ENCODE data around the gene CAPZA2.
"Not testable (repeated sequence)": the region's sequence is repeated elsewhere in the genome, so short reads cannot be mapped to it uniquely, and the experiment has no call there.

Gene CAPZA2

DNA sequence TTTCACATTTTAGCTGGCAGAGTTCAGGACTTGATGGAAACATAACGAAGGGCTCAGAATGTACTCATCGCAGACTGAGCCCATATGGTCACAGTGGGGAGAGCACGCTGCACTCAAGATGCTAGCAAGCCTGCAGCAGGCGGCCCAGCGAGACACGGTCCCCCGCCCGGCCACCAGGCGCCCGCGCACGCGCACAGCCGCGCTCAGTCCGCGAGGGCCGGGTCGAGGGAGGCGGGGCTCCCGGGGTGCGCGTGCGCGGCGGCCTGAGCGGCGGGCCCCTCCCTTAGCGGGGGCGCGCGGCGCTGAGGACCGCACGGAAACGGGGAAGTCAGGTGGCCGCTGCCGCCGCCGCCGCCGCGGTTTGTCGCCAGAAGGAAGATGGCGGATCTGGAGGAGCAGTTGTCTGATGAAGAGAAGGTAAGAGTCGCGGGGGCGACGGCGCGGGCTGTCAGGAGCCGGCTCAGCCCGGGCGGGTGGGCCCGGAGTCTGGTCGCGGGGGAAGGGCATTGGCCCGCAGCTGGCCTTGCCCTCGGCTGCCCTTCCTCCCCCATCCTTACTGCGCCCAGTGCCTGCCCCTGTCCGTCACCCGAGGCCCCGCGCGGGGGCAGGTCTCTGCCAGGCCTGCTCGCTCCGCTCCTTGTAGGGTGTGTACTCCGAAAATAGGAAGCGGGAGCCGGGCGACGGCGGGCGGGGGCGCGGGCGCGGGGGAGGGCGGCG, at the start of gene CAPZA2:
Gene CAPZA2, plus strand, starts transcription at position 354 of the 717 bp plus-strand sequence. Its CDS starts 25 bp downstream, at position 379.
- peak; percentile 92 for DNase-seq

DNA sequence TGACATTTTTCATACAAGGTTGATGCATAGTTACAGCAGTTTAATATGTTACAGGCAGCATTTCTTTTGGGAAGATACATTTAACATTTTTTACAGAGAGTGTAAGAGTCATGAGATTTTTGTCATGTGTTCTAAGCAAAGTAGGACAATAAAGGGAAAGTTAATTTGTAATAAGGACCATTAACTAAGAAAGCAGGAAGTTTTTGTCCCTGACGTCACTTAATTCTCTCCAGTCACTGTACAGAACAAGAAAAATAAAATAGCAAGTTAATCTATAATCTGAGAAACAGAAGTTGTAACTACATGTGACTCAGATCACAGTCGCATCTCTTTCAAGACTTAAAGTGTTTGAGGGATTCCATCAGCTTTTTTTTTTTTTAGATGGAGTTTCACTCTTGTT, 49.5 kb upstream of the CAPZA2 start:
- no peak for DNase-seq

DNA sequence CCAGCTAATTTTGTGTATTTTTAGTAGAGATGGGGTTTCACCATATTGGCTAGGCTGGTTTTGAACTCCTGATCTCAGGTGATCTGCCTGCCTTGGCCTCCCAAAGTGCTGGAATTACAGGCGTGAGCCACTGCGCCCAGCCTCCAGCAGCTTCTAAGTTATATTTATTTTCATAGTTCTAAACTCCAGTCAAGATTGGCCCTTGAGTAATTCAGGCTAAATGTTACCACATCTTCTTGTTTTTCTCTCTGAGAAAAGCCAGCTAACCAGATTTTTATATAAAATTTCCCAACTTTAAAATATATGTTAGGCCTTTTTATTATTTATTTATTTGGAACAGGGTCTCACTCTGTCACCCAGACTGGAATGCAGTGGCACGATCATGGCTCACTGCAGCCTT, 49.0 kb upstream of the CAPZA2 start:
- not testable (repeated sequence) for DNase-seq

DNA sequence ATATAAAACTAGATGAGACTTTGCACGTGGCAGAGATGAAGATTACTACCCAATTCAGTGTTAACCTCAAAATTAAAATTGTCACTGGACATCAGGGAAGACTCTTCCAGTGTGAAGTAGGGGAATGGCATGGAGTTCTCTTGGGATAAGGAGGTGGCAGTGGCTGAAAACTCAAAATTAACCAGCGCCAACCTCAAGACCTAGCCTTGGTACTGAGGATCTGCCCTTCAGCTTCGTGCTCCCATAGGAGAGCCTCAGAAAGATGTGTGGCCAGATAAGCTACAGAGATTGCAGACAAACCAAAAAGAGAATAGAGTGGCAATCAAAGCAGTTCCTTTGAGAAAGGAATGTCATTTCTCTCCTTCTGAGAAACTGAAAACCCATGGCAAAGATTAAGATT, 47.3 kb upstream of the CAPZA2 start:
- no peak for DNase-seq

DNA sequence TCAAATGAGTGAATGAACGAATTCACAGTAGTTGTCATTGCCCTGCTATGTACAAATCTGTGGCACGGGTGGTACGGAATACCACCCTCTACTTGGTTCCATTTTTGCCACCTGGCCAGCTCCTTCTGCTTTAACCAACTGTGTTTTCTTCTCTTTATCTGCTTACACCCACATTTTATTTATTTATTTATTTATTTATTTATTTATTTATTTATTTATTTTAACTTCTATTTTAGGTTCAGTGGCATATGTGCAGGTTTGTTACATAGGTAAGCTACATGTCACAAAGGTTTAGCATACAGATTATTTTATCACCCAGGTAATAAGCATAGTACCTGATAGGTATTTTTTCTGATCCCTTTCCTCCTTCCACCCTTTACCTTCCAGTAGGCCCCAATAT, 42.2 kb upstream of the CAPZA2 start:
- no peak for DNase-seq

DNA sequence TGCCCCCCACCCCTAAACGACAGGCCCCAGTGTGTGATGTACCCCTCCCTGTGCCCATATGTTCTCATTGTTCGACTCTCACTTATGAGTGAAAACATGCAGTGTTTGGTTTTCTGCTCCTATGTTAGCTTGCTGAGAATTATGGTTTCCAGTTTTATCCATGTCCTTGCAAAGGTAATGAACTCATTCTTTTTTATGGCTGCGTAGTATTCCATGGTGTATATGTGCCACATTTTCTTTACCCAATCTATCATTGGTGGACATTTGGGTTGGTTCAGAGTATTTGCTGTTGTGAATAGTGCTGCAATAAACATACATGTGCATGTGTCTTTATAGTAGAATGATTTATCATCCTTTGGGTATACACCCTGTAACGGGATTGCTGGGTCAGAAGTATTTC, 40.7 kb upstream of the CAPZA2 start:
- DNase-seq, result not testable (repeated sequence)

DNA sequence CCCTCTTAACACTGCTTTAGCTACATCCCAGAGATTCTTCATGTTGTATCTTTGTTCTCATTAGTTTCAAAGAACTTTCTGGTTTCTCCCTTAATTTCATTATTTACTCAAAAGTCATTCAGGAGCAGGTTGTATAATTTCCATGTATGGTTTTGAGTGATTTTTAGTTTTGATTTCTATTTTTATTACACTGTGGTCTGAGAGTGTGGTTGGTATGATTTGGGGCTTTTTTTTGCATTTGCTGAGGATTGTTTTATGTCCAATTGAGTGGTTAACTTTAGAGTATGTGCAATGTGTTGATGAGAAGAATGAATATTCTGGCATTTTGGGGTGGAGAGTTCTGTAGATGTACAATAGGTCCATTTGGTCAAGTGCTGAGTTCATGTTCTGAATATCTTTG, 37.9 kb upstream of the CAPZA2 start:
- no peak for DNase-seq

DNA sequence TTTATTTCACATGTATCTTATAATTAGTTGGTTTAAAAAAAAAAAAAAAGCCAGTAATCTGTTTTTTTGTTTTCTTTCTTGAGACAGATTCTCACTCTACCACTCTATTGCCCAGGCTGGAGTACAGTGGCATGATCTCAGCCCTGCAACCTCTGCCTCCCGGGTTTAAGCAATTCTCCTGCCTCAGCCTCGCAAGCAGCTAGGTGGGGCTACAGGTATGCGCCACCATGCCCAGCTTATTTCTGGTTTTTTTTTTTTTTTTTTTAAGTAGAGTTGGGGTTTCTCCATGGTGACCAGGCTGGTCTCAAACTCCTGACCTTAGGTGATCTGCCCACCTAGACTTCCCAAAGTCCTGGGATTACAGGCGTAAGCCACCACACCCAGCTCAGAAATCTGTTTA, 34.1 kb upstream of the CAPZA2 start:
- no peak for DNase-seq

DNA sequence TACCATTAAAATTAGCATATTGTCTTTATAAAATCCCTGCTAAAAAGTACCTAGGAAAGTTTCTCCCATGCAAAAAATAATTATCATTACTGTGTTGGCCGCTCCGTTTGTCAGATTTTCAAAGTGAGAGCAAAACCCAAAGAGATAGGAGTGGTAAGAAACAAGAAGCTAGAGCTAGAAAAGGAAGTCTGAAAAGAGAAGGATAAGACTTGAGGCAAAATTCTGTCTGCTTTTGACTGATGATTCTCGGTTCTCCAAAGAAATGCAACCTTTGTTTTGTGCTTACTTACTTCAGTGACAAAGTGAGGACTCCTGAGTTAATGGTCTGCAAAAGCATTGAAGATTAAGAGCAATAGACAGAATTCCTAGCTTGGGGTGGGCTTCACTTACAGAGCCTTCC, 33.3 kb upstream of the CAPZA2 start:
- no peak for DNase-seq

DNA sequence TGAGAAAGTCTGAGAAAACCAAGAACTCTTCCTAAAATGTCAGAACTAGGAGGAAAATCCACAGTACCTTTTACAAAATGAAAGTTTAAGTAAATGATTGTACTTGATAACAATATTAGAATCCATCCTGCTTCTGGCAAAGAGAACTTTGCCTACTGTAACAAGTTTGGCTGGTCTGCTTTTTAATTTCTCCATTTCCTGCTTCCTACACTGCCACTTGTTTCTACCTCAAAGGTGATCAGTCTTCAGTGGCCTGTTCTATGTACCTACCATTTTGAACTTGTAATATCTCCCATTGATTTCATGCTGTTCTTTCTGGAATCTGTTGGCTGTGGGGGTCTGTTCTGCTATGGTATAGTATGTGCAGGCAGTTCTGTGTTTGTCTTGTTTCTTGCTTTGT, 32.9 kb upstream of the CAPZA2 start:
- no peak for DNase-seq

DNA sequence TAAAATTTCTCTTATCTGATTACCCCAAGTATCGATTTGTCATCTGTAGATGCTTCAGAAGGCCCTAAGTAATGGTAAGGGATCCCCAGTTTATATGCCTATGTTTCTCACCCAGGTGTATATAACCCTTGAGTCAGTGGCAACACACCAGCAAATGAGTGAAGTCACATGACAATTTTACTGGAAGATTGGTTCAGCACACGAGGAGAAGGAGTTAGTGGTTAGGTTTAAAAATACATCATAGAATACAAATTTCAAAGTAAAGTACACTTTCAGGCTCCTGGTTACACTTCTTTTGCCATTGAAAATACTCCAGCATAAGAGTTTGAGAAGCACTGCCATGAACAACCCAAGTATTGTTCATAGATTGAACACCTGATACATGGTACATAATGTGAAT, 29.7 kb upstream of the CAPZA2 start:
- DNase-seq, result no peak

DNA sequence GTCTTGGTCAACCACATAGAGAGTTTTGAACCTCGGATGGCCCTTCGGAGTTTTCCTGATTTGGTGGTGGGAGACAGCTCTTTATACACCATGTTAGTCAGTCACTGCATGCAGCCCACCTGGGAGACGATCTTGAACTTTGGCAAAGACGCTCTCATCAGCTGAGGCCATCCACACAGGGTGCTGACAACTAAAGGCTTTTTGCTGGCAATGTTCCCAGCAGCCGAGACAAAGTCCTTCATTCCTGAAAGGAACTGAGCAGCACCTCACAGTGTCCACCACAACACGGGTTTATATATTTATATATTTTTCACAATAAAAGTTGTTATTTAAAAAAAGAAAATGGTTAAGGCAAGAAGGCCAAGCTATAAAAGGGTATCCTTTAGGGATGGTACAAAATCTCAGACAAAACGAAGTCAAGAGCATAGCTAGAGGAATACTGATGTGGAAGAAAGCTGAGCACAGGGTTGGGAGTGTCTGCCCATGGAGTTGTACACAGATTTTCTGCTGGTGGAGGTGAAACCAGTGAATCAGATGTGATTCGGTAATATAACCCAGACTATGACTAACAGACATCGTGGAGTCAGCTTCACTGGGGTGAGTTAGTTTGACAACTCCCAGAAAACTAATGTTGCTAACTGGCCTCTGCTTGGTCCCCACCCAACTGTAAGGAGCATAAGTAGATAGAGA, 27.4 kb upstream of the CAPZA2 start:
- DNase-seq, result no peak

DNA sequence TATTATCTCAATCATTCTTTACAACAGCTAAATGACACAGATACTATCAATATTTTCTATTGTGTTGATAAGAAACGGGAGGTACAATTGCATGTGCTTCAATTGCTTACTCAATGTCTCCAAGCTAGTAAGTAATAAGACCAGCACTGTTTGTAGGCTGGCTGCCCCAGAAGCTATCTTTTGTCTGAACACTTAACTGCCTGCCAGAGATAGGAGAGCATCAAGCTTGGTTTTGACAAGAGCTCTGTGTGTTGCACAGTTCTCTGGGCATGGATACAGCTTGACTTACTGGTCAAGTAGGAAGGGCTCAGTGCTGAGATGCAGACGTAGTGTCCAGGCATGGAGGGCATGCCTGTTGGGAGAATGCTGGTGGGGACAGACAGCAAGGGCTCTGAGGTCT, 26.3 kb upstream of the CAPZA2 start:
- no peak for DNase-seq

DNA sequence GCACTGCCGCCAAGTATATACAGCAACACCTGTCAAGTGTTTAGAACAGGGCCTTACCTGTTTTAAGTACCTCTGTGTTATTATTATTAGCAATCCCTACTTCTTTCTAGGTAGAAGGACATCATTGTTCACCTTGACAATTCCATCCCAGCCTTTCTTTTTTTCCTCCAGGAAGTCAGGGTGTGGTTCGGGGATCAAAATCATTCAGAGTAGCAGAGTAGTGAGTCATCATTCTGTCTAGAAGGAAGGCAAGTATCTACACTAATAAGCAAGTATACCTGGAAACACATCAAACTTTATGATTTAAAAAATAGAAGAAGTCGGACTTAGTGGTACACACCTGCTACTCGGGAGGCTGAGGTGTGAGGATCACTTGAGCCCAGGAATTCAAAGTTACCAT, 25.5 kb upstream of the CAPZA2 start:
- no peak for DNase-seq

DNA sequence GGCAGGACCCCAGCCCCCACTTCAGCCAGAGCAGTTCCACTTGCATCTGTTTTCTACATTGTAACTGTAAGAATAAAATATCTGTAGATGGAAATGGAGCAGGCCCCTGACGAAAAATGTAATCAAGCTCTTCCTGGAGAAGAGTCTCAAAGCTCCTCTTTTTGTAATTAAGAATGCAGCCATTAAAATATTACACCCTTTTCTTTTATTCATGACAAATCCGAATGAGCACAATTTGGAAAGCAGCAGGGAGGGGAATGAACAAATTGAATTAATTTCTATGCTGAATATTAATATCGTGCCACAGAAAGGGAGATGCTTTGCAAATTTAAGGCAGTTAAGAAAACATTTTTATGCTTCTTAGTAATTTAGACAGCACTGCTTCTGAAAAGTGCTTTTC, 24.8 kb upstream of the CAPZA2 start:
- no peak for DNase-seq

DNA sequence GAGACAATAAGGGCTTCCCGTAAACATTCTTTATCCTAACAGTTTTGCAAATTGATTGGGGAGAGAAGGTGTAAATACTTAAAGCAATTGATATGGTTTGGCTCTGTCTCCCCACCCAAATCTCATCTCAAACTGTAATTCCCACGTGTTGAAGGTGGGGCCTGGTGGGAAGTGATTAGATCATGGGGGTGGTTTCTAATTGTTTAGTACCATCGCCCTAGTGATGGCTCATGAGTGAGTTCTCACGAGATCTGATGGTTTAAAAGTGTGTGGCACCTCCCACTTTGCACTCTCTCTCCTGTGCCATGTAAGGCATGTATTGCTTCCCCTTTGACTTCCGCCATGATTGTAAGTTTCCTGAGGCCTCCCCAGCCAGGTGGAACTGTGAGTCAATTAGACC, 22.1 kb upstream of the CAPZA2 start:
- no peak for DNase-seq

DNA sequence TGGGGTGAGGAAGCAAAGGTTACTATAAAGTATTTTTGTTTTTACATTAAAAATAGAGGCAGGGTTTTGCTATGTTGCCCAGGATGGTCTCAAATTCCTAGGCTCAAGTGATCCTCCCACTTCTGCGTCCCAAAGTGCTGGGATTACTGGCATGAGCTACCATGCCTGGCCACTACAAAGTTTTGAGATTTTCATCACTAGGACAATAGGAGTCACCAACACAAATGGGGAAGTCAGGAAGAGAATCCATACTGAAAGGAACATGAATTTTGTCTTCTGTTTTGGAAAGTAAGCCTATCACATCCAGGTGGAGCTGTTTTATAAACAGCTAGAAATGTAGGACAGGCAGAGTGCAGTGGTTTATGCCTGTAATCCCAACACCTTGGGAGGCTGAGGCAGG, 20.0 kb upstream of the CAPZA2 start:
- DNase-seq, result no peak

DNA sequence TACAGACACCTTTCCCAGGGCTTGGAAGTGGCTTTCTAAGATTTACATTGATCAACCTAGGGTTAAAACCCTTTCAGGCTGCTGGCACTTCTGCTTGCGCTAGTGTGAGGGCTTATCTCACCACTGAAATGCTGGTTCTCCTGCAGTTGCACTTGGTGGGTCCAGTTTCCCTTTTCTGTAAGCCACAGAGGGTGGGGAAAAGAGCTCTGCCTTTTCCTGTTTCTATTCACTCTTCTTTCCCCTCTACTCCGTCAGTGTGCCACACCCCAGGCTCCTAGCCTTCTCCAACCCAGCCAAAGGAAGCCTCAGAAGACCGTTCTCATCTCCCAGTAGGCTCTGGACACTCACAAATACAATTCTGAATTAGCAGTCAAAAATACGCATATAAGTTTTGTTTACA, 19.0 kb upstream of the CAPZA2 start:
- no peak for DNase-seq

DNA sequence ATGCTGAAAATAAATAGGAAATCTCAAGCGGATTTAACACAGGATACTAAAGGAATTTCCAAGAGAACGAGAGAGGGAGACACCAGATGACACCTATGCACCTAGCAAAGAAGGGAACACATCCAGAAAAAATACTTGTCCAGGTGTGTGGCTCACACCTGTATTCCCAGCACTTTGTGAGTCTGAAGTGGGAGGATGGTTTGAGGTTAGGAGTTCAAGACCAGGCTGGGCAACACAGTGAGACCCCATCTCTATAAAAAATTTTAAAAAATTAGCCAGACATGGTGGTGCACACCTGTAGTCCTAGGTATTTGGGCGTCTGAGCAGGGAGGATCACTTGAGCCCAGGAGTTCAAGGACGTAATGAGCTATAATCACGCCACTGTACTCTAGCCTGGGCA, 11.2 kb upstream of the CAPZA2 start:
- no peak for DNase-seq

DNA sequence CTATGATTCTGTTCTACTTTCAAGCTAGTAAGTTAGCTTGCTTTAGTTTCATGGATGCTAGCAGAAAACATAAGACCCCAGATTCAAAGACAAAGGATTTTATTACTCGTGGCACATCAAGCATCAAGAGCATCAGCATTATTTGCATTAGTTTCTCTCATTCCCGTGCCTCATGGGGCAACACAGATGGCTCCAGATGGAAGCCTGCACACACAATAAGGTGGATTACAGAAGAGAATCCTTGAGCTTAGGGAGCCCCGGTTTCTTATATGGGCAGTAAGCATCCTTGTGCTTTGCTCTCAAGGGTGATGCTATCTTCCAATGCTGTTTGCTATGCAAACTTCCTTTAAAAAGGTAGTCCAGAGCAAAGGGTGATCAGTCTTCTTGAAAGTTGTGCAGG, 10.7 kb upstream of the CAPZA2 start:
- no peak for DNase-seq

DNA sequence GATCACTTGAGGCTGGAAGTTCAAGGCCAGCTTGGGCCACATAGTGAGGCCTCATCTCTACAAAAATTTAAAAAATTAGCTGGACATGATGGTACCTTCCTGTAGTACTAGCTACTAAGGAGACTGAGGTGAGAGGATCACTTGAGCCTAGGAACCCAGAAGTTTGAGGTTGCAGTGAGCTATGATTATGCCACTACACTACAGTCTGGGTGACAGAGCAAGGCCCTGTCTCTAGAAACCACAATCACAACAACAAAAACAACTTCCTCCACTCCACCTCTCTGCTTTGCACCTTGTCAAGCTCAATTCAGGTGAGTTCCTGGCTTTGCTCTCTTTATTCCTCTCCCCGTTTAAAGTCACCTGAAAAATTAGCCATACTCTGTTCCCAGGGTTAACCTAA, 8.3 kb upstream of the CAPZA2 start:
- DNase-seq, result no peak

DNA sequence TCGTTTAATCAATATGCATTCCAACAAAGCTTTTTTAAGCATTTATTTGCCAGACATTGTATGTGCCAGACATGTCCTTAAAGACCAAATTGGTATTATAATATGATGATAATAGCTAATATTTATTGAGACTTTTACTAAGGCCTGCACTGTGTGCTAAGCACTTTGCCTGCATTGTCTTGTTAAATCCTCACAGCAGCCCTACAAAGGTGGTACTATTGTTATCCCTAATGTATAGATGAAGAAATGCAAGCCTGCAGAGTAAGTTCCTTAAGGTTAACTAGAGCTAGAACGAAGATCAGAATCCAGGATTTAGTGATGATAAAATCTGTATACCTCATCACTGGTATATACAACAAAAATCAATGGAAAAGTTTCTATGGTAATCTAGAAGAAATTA, 5.3 kb upstream of the CAPZA2 start:
- no peak for DNase-seq

DNA sequence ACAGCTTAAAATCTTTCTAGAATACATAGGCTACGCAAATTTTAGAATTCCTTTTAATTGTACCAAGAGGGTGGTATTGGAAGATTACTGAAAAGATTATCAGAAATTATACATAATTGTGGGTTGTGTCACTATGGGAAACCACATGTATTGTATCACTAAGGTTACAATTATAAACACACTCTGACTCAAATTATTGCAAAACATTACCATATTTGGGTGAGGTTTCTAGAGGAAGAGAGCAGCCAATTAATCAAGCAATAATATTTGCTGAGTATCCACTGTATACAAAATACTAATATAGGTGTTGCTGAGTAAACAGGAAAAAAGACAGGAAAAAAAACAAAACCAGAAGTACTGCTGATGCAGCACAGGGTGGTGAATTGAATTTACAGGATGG, 3.1 kb upstream of the CAPZA2 start:
- DNase-seq, result no peak

DNA sequence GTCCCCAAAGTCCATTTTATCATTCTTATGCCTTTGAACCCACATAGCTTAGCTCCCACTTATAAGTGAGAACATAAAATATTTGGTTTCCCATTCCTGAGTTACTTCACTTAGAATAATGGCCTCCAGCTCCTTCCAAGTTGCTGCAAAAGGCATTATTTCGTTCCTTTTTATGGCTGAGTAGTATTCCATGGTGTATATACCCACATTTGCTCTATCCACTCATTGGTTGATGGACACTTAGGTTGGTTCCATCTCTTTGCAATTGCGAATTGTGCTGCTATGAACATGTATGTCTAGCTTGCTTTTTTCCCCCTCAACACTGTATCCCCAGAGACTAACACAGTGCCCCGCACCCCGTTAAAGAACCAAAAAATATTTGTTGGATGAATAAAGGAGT, 670 bp upstream of the CAPZA2 start:
- DNase-seq, result no peak

Measured in activated CD4-positive, alpha-beta T cell treated with anti-CD3 and anti-CD28 coated beads for 4 hours (primary cell).